IgD-negative memory B cell (primary cell): Measurements from ENCODE around the gene KLHL8. TPM values are rescaled to one million over a fixed set of nuclear protein-coding genes. Genes with fewer than 3 reads are reported as not detected.
A peak's percentile ranks its signal among the peaks of the same experiment; 100 is the strongest.

Experiments used
- H3K27ac Mint-ChIP-seq, 3 donors: one replicate each; pipeline ENCODE4 v1.8.0; 2020 to 2022; ENCODE audit warnings: mild to moderate bottlenecking in 3 of 3, mixed read lengths in 3 of 3, moderate library complexity in 1 of 3
- H3K27me3 Mint-ChIP-seq: one replicate; pipeline ENCODE4 v1.8.0; 2021; ENCODE audit warnings: mixed read lengths
- H3K36me3 Mint-ChIP-seq: one replicate; pipeline ENCODE4 v1.8.0; 2020; ENCODE audit warnings: mild to moderate bottlenecking, mixed read lengths
- H3K4me1 Mint-ChIP-seq, 3 donors: one replicate each; pipeline ENCODE4 v1.8.0; 2020 to 2022; ENCODE audit warnings: mixed read lengths in 3 of 3, mild to moderate bottlenecking in 1 of 3
- H3K4me3 Mint-ChIP-seq, 4 donors: one replicate each; pipeline ENCODE4 v1.8.0; 2020 to 2022; ENCODE audit warnings: mild to moderate bottlenecking in 4 of 4, mixed read lengths in 4 of 4, moderate library complexity in 3 of 4
- H3K9me3 Mint-ChIP-seq, 3 donors: one replicate each; pipeline ENCODE4 v1.8.0; 2020 to 2021; ENCODE audit warnings: mixed read lengths in 3 of 3, mild to moderate bottlenecking in 1 of 3
- polyA plus RNA-seq: library from polyadenylated mRNA; unstranded; fragments of 300-500 nt; fragmentation: Illumina TruSeq; gene quantifications from one replicate; pipeline ENCODE4 v1.2.3, GENCODE V29; 2021

KLHL8 gene
- 13.3 TPM for polyA plus RNA-seq

GRCh38 chr4:87220094-87220822 is at the start of gene KLHL8:
KLHL8 (minus strand) TSS chr4:87220618; CDS start chr4:87195539, 25,079 bp downstream.
- H3K4me3 Mint-ChIP-seq: peak within 1 kb of the TSS; percentile 93 to 97 (median 96)
- H3K27me3 Mint-ChIP-seq: no peaks in the 10 kb centered on the region
- H3K4me1 Mint-ChIP-seq: peaks cover 6 to 15% (median 10%) of the 10 kb centered on the region in 3 donors
- H3K9me3 Mint-ChIP-seq: no peaks in the 10 kb centered on the region
- H3K36me3 Mint-ChIP-seq: no peaks in the 10 kb centered on the region
- H3K27ac Mint-ChIP-seq: peak within 1 kb of the TSS; percentile 81 to 97 (median 94)

DNA sequence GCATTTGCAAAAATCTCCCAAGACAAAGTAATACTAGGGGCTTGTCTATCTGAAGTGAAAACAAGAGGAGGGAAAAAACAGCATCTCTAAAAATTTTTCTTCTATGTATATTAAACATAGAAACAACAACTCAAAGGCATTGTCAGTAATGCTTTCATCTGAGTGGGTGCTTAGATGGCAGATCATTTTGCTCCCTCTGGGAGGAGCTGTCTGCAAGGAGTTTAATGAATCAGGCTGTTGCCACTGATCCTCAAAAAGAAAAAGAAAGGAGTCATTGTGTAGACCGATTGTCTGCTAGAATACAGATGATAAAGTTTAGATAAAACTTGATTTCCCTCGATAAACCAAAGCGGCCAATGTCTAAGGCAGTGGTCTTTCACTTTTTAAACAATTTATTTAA is 49.7 kb upstream of the KLHL8 start:
- no peaks in the 10 kb centered on the region for H3K9me3 Mint-ChIP-seq
- H3K27ac Mint-ChIP-seq: no peak overlapping the region
- no peaks in the 10 kb centered on the region for H3K36me3 Mint-ChIP-seq
- peaks cover 0 to 4% (median 1%) of the 10 kb centered on the region in 3 donors for H3K4me1 Mint-ChIP-seq
- peaks cover 3% of the 10 kb centered on the region for H3K27me3 Mint-ChIP-seq
- H3K4me3 Mint-ChIP-seq: no peak overlapping the region

GRCh38 chr4:87268411-87268810 is 48.0 kb upstream of the KLHL8 start:
- Mint-ChIP-seq H3K27ac (no peak overlapping the region), H3K4me1 (peaks cover 4 to 9% (median 6%) of the 10 kb centered on the region in 3 donors), H3K36me3 (no peaks in the 10 kb centered on the region), H3K9me3 (no peaks in the 10 kb centered on the region), H3K27me3 (peaks cover 5% of the 10 kb centered on the region), H3K4me3 (no peak overlapping the region)

GRCh38 chr4:87266986-87267385 is 46.6 kb upstream of the KLHL8 start:
- Mint-ChIP-seq H3K4me1 (peaks cover 4 to 9% (median 6%) of the 10 kb centered on the region in 3 donors), H3K4me3 (no peak overlapping the region), H3K36me3 (no peaks in the 10 kb centered on the region), H3K27me3 (peaks cover 8% of the 10 kb centered on the region), H3K9me3 (peaks cover 0 to 3% (median 2%) of the 10 kb centered on the region in 3 donors), H3K27ac (no peak overlapping the region)

DNA sequence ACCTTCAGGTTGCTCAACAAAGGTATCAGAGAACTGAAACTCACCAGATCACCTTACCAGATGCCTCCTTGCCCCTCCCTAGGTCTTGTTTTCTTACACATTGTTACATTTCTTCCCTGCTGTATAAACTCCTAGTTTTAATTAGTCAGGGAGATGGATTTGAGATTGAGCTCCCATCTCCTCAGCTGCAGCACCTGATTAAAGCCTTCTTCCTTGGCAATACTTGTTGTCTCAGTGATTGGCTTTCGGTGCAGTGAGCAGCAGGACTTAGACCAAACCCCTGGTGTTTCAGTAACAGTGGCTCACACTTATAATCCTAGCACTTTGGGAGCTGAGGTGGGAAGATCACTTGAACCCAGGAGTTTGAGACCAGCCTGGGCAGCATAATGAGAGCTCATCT is 42.5 kb upstream of the KLHL8 start:
- peaks cover 0 to 3% (median 2%) of the 10 kb centered on the region in 3 donors for H3K9me3 Mint-ChIP-seq
- peaks cover 8% of the 10 kb centered on the region for H3K27me3 Mint-ChIP-seq
- H3K36me3 Mint-ChIP-seq: no peaks in the 10 kb centered on the region
- H3K27ac Mint-ChIP-seq: no peak overlapping the region
- H3K4me3 Mint-ChIP-seq: peak overlapping the region in 1 of 4 donors; percentile 24
- peaks cover 5 to 9% (median 6%) of the 10 kb centered on the region in 3 donors for H3K4me1 Mint-ChIP-seq

GRCh38 chr4:87260477-87260876 is 40.1 kb upstream of the KLHL8 start:
- H3K27me3 Mint-ChIP-seq: peaks cover 8% of the 10 kb centered on the region
- H3K9me3 Mint-ChIP-seq: peaks cover 5 to 6% (median 5%) of the 10 kb centered on the region in 3 donors
- no peaks in the 10 kb centered on the region for H3K36me3 Mint-ChIP-seq
- peaks cover 5 to 6% (median 6%) of the 10 kb centered on the region in 3 donors for H3K4me1 Mint-ChIP-seq
- H3K27ac Mint-ChIP-seq: no peak overlapping the region
- H3K4me3 Mint-ChIP-seq: no peak overlapping the region

GRCh38 chr4:87258677-87259076 is 38.3 kb upstream of the KLHL8 start:
- peaks cover 5 to 8% (median 7%) of the 10 kb centered on the region in 3 donors for H3K9me3 Mint-ChIP-seq
- no peak overlapping the region for H3K4me3 Mint-ChIP-seq
- H3K27me3 Mint-ChIP-seq: peaks cover 6% of the 10 kb centered on the region
- H3K27ac Mint-ChIP-seq: no peak overlapping the region
- H3K36me3 Mint-ChIP-seq: no peaks in the 10 kb centered on the region
- H3K4me1 Mint-ChIP-seq: peaks cover 0 to 1% (median 0%) of the 10 kb centered on the region in 3 donors

DNA sequence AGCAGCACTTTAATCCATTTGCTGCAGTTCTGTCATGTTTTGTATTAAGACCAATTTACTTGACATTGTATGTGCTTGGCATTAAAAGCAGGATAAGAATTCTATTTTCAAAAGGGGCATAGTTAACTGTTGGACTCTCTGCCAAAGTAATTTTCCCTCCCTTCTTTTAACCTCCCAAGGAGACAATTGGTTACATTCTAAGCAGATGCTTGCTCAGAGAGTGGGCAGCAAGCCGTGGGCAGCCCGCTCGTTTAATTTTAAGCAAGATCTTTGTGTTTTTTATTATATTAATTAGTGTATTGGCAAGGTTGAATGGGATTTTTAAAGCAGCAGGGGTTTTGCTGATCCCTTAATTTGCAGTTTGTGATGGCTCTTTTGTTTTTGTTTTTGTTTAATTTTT is 37.1 kb upstream of the KLHL8 start:
- Mint-ChIP-seq H3K36me3 (no peaks in the 10 kb centered on the region), H3K27ac (no peak overlapping the region)

GRCh38 chr4:87255755-87256154 is 35.3 kb upstream of the KLHL8 start:
- peaks cover 3 to 8% (median 5%) of the 10 kb centered on the region in 3 donors for H3K9me3 Mint-ChIP-seq

More for the DNA sequence above, 37.1 kb upstream of the KLHL8 start:
- Mint-ChIP-seq H3K4me1 (peaks cover 0 to 1% (median 0%) of the 10 kb centered on the region in 3 donors), H3K27me3 (no peaks in the 10 kb centered on the region), H3K9me3 (peaks cover 3 to 8% (median 5%) of the 10 kb centered on the region in 3 donors), H3K4me3 (no peak overlapping the region)

GRCh38 chr4:87251106-87251505 is 30.7 kb upstream of the KLHL8 start:
- Mint-ChIP-seq H3K36me3 (no peaks in the 10 kb centered on the region), H3K4me1 (no peaks in the 10 kb centered on the region), H3K9me3 (peaks cover 3 to 13% (median 5%) of the 10 kb centered on the region in 3 donors), H3K4me3 (no peak overlapping the region), H3K27ac (no peak overlapping the region), H3K27me3 (no peaks in the 10 kb centered on the region)

More at GRCh38 chr4:87255755-87256154, 35.3 kb upstream of the KLHL8 start:
- Mint-ChIP-seq H3K27me3 (no peaks in the 10 kb centered on the region), H3K36me3 (no peaks in the 10 kb centered on the region), H3K4me3 (no peak overlapping the region), H3K27ac (no peak overlapping the region), H3K4me1 (peaks cover 0 to 1% (median 0%) of the 10 kb centered on the region in 3 donors)

- no peaks in the 10 kb centered on the region for H3K4me1 Mint-ChIP-seq
- H3K4me3 Mint-ChIP-seq: no peak overlapping the region
- peaks cover 0 to 6% (median 0%) of the 10 kb centered on the region in 3 donors for H3K9me3 Mint-ChIP-seq
- H3K27me3 Mint-ChIP-seq: no peaks in the 10 kb centered on the region
- H3K27ac Mint-ChIP-seq: no peak overlapping the region
- no peaks in the 10 kb centered on the region for H3K36me3 Mint-ChIP-seq
Measured at GRCh38 chr4:87250294-87250693, 29.9 kb upstream of the KLHL8 start.

DNA sequence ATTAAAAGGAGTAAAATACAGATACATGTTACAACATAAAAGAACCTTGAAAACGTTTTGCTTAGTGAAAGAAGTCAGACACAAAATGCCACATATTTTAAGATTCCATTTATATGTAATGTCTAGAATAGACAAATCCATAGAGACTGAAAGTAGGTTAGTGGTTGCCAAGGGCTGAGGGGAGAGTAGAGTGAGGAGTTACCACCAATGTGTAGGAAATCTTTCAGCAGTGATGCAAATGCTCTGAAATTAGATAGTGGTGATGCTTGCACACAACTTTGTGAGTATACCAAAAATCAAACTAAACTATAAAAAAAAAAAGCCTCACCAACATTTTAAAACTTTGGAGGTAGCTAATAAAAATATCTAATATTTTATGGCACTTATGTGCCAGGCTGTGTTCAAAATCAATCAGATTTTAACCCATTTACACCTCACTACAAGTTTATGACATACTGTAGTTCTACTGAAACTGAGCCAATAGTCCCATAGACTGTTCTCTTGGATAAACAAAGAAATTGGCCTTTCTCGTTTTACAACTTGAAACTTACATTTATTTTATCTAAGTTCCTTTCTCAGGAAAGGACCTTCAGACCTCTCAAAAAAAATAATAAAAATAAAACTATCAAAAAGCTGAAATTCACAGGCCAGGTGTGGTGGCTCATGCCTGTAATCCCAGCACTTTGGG is 29.1 kb upstream of the KLHL8 start:
- no peak overlapping the region for H3K4me3 Mint-ChIP-seq
- peaks cover 0 to 5% (median 0%) of the 10 kb centered on the region in 3 donors for H3K9me3 Mint-ChIP-seq
- H3K36me3 Mint-ChIP-seq: no peaks in the 10 kb centered on the region
- peaks cover 1% of the 10 kb centered on the region for H3K27me3 Mint-ChIP-seq
- no peaks in the 10 kb centered on the region for H3K4me1 Mint-ChIP-seq
- no peak overlapping the region for H3K27ac Mint-ChIP-seq

DNA sequence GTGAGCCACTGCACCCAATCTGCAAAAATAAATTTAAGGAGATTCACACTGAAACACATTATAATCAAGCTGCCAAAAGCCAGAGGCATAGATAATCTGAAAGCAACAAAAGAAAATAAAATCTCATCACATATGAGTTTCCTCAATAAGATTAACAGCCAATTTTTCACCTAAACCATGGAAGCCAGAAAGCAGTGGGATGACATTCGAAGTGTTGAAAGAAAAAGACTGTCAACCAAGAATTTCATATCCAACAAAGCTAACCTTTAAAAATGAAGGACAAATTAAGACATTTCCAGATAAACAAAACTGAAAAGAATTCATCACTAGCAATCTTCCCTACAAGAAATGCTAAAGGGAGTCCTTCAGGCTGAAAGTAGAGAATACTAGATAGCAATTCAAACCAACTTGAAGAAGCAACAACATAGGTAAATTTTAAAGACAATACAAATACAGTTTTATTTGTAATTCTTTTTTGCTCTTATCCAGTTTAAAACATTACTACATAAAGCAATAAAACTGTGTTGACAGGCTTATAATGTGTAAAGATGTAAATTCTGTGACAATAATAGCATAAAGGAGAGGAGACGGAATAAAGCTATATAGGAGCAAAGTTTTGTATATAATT is 23.1 kb upstream of the KLHL8 start:
- Mint-ChIP-seq H3K9me3 (peaks cover 6 to 22% (median 14%) of the 10 kb centered on the region in 3 donors), H3K27me3 (peaks cover 6% of the 10 kb centered on the region), H3K4me3 (no peak overlapping the region), H3K27ac (no peak overlapping the region), H3K4me1 (no peaks in the 10 kb centered on the region), H3K36me3 (no peaks in the 10 kb centered on the region)

DNA sequence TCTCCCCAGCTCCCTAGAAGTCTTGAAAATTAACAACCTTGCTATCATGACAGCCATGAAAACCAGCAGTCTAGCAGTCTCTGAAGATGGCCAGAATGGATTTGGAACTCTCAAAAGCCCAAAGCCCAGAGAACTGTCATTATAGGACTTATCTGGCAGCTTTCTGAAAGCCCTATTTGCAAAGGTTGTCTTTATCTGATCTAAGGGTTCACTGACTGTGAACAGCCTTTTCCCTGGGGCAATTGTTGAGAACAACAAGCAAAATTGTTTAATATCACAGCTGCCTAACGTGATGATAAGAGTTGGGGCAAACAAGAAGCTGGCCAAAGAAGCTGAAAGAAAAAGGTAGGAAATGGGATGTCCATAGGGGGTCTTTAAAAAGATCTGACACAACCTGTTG is 20.9 kb upstream of the KLHL8 start:
- H3K4me3 Mint-ChIP-seq: no peak overlapping the region
- H3K27ac Mint-ChIP-seq: no peak overlapping the region
- no peaks in the 10 kb centered on the region for H3K36me3 Mint-ChIP-seq
- H3K4me1 Mint-ChIP-seq: no peaks in the 10 kb centered on the region
- H3K9me3 Mint-ChIP-seq: peaks cover 6 to 17% (median 14%) of the 10 kb centered on the region in 3 donors
- H3K27me3 Mint-ChIP-seq: peaks cover 6% of the 10 kb centered on the region

GRCh38 chr4:87240341-87240740 is 19.9 kb upstream of the KLHL8 start:
- no peaks in the 10 kb centered on the region for H3K36me3 Mint-ChIP-seq
- H3K27me3 Mint-ChIP-seq: peaks cover 6% of the 10 kb centered on the region
- no peaks in the 10 kb centered on the region for H3K4me1 Mint-ChIP-seq
- H3K9me3 Mint-ChIP-seq: peaks cover 6 to 17% (median 14%) of the 10 kb centered on the region in 3 donors
- H3K27ac Mint-ChIP-seq: no peak overlapping the region
- no peak overlapping the region for H3K4me3 Mint-ChIP-seq
